GM10248 (cell line): ENCODE measurements around the gene SCEL.

Experiments used
- CTCF ChIA-PET: fragments of 300-600 bp; sonication (Branson Sonifier 250); formaldehyde crosslinking; extraction: SDS; loops from one replicate; lab custom pipeline; 2021; ENCODE audit warnings: antibody characterized with exemption; lab: Yijun Ruan, JAX
- POLR2A ChIA-PET: fragments of 350-650 bp; sonication (Branson Sonifier 250); formaldehyde crosslinking; extraction: SDS; loops from one replicate; lab custom pipeline; 2020; ENCODE audit warnings: antibody characterized with exemption; lab: Yijun Ruan, JAX
- DNase-seq: peaks from one replicate; pipeline ENCODE4 v3.0.0; 2012; ENCODE audit errors: extremely low spot score
- CTCF ChIP-seq: IDR thresholded peaks from 2 replicates; pipeline ENCODE4 v1.5.1; 2012; ENCODE audit warnings: mild to moderate bottlenecking, low read depth; ENCODE audit errors: extremely low read depth, missing control alignments, control extremely low read depth

SCEL gene

GRCh38 chr13:77563111-77563510, 27.6 kb downstream of the SCEL start:
- no peak for TF ChIP-seq CTCF
- DNase-seq: no peak
- POLR2A ChIA-PET: no interaction called here
- CTCF ChIA-PET: interaction anchor here (0.9 to 2.4 kb wide), 2 partner anchors 12 to 20 kb away, joined by 3 to 12 read pairs; no protein-coding TSS in a partner anchor

GRCh38 chr13:77565635-77566034, 30.1 kb downstream of the SCEL start:
- peak; percentile 34 for DNase-seq
- ChIA-PET POLR2A (no interaction called here), CTCF (interaction anchor here (0.8 to 2.4 kb wide), 19 partner anchors 9 to 1689 kb away, joined by 3 to 25 read pairs (median 4); no protein-coding TSS in a partner anchor)
- TF ChIP-seq CTCF: peak; percentile 53

GRCh38 chr13:77571956-77572355, 36.5 kb downstream of the SCEL start:
- POLR2A ChIA-PET: no interaction called here
- CTCF ChIA-PET: no interaction called here
- DNase-seq: no peak
- no peak for TF ChIP-seq CTCF

- TF ChIP-seq CTCF: no peak
- POLR2A ChIA-PET: no interaction called here
- CTCF ChIA-PET: interaction anchor here (0.8 to 3.5 kb wide), 7 partner anchors 9 to 177 kb away, joined by 3 to 15 read pairs (median 3); partner anchors contain the start of gene SLAIN1
- DNase-seq: no peak
These were observed 38.6 kb downstream of the SCEL start for GRCh38 chr13:77574096-77574495.

- TF ChIP-seq CTCF: no peak
These were observed 44.5 kb downstream of the SCEL start for GRCh38 chr13:77579959-77580358.

GRCh38 chr13:77580748-77581147, 45.2 kb downstream of the SCEL start:
- no peak for TF ChIP-seq CTCF
- ChIA-PET POLR2A (no interaction called here), CTCF (interaction anchor here (1.1 kb wide), 1 partner anchor 16 kb away, joined by 3 read pairs; no protein-coding TSS in a partner anchor)
- DNase-seq: no peak

More at GRCh38 chr13:77579959-77580358, 44.5 kb downstream of the SCEL start:
- ChIA-PET POLR2A (no interaction called here), CTCF (no interaction called here)
- DNase-seq: no peak
